ENCODE data around the gene B4GALT1.

GRCh38 chr9:33103501-33104281 is 63.4 kb downstream of the B4GALT1 start:
- TF ChIP-seq POLR2AphosphoS5 (IDR thresholded peaks at IDR 0.05; ENCODE audit: low read depth, low read length) (no peak), TAF1 (IDR thresholded peaks at IDR 0.05; ENCODE audit: borderline replicate concordance, insufficient read depth, low read length) (no peak), SIN3A (IDR thresholded peaks at IDR 0.05; ENCODE audit: borderline replicate concordance, insufficient read depth, low read length) (no peak), FOXP2 (optimal IDR thresholded peaks at IDR 0.05; ENCODE audit: borderline replicate concordance, extremely low read depth, extremely low read length, insufficient read depth) (no peak)
- TF ChIP-seq, protein P1, sequence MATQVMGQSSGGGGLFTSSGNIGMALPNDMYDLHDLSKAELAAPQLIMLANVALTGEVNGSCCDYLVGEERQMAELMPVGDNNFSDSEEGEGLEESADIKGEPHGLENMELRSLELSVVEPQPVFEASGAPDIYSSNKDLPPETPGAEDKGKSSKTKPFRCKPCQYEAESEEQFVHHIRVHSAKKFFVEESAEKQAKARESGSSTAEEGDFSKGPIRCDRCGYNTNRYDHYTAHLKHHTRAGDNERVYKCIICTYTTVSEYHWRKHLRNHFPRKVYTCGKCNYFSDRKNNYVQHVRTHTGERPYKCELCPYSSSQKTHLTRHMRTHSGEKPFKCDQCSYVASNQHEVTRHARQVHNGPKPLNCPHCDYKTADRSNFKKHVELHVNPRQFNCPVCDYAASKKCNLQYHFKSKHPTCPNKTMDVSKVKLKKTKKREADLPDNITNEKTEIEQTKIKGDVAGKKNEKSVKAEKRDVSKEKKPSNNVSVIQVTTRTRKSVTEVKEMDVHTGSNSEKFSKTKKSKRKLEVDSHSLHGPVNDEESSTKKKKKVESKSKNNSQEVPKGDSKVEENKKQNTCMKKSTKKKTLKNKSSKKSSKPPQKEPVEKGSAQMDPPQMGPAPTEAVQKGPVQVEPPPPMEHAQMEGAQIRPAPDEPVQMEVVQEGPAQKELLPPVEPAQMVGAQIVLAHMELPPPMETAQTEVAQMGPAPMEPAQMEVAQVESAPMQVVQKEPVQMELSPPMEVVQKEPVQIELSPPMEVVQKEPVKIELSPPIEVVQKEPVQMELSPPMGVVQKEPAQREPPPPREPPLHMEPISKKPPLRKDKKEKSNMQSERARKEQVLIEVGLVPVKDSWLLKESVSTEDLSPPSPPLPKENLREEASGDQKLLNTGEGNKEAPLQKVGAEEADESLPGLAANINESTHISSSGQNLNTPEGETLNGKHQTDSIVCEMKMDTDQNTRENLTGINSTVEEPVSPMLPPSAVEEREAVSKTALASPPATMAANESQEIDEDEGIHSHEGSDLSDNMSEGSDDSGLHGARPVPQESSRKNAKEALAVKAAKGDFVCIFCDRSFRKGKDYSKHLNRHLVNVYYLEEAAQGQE (IDR thresholded peaks at IDR 0.05; ENCODE audit: insufficient read depth in 1 of 2, low read depth in 2 of 2, low read length in 2 of 2) = no peak

All from PFSK-1 (cell line).